Muscle of back (tissue), 13 donors: ENCODE measurements around the gene COQ8A. TPM values are rescaled to one million over a fixed set of nuclear protein-coding genes. Genes with fewer than 3 reads are reported as not detected.

Experiments
- DNase-seq, 3 donors: peaks; one replicate each; pipeline versions ENCODE4 v3.0.0 to v3.0.0-alpha.2; 2013
- long read RNA-seq, 9 donors: transcript quantifications; one replicate each; lab custom pipeline, GENCODE V29; 2026
- polyA plus RNA-seq, 10 donors: library from polyadenylated mRNA; unstranded; fragments of 120-200 nt; gene quantifications; one replicate each; pipeline ENCODE4 v1.2.1, GENCODE V29; 2013; ENCODE audit not compliant: insufficient read length in 10 of 10

COQ8A gene
- 10 to 100 TPM; 34.0 to 74.5 (median 54.9) TPM for polyA plus RNA-seq
- long read RNA-seq, donor 1, partial matches to known transcripts = 18 of 20 reads
- long read RNA-seq, donor 1, other reads (novel, unspliced or antisense) = 0 of 20 reads
- long read RNA-seq, donor 2, partial matches to known transcripts = 16 of 20 reads
- long read RNA-seq, donor 2, other reads (novel, unspliced or antisense) = 0 of 20 reads
- long read RNA-seq, donor 3 = 0 reads
- long read RNA-seq, donor 4, partial matches to known transcripts = 11 of 15 reads
- long read RNA-seq, donor 4, other reads (novel, unspliced or antisense) = 0 of 15 reads
- long read RNA-seq, donor 5, transcript COQ8A-201 (15 exons, 2,872 nt) = major isoform, 6 of 25 reads
- long read RNA-seq, donor 5, partial matches to known transcripts = 17 of 25 reads
- long read RNA-seq, donor 5, other reads (novel, unspliced or antisense) = 0 of 25 reads
- long read RNA-seq, donor 6, transcript COQ8A-201 (15 exons, 2,872 nt) = major isoform, 6 of 67 reads
- long read RNA-seq, donor 6, partial matches to known transcripts = 61 of 67 reads
- long read RNA-seq, donor 6, other reads (novel, unspliced or antisense) = 0 of 67 reads
- long read RNA-seq, donor 7, transcript COQ8A-201 (15 exons, 2,872 nt) = major isoform, 6 of 30 reads
- long read RNA-seq, donor 7, partial matches to known transcripts = 23 of 30 reads
- long read RNA-seq, donor 7, other reads (novel, unspliced or antisense) = 0 of 30 reads
- long read RNA-seq, donor 8, partial matches to known transcripts = 0 of 2 reads
- long read RNA-seq, donor 8, other reads (novel, unspliced or antisense) = 0 of 2 reads
- long read RNA-seq, donor 9, partial matches to known transcripts = 0 of 1 reads
- long read RNA-seq, donor 9, other reads (novel, unspliced or antisense) = 0 of 1 reads

DNA sequence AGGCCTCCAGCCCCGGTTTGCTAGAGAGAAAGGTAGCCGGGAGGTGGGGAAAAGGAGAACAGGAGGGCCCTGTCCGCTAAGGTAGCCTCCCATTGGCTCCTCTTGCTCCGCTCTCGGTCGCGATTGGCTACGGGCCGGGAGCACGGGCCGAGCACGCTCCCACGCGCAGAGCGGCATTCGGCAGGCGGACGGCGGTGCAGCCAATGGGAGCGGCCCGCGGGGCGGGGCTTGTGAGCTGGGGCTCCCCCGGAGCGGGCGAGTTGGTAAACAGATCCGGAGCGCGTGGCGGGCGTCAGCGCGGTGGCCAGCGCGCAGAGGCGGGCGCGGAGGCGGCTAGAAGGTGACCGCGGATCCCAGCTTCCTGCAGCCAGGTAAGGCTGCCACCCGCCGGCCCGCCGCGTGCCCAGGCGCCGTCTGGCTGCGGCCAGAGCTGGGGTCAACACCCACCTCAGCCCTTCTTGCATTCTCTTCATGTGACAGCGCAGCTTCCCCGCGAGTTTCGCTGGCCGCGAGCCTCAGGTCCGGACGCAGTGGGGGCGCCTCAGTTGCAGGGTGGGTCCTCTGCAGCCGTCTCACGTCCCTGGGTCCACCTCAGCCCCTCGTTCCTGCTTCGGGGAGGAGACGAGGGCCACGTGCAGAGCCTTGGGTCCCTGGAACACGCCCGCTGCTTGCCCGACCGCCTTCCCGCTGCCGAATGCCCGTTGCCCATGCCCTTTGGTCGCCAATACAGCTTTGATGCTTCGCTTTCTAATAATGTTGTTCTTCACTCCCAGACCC lies at the start of gene COQ8A:
Gene COQ8A (plus strand): TSS at position 266 of the 777 bp plus-strand sequence. CDS start 21,092 bp downstream, outside the sequence.
- peak; percentile 99 to 100 (median 100) for DNase-seq

DNA sequence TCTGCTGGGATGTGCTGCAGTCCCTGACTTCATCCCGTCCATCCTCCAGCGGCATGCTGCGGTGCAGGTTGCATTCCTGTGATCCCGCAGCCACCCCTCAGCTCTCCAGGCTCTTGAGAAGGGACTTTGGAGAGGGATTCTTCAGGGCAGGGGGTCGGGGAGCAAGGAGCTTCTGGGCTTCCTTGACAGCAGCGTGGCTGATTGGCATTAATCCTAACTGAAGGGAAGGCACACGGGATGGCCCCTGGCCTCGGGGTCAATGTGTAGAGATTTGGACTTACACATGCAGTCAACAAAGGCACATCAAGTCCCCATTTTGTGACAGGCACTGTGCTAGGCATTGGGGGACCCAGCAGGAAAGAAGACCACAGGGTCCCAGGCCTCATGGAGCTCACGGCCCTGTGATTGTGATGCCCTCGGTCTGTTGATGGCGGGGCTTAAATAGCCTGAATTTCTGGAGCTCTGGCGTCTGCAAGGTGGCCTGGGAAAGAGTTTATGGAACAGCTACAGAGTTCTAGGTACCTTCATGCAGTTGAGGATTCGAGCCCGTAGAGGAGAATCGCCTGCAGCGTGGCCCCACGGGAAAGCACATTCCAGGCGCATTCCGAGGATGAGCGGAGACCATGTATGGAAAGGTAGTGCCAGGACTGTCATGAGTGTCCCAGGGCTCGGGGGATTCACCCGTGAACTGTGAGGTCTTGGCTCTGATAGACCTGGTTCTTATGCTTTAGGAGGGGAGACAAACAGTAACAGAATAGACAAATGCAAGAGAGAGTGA lies 49.6 kb upstream of the COQ8A start:
- no peak for DNase-seq

DNA sequence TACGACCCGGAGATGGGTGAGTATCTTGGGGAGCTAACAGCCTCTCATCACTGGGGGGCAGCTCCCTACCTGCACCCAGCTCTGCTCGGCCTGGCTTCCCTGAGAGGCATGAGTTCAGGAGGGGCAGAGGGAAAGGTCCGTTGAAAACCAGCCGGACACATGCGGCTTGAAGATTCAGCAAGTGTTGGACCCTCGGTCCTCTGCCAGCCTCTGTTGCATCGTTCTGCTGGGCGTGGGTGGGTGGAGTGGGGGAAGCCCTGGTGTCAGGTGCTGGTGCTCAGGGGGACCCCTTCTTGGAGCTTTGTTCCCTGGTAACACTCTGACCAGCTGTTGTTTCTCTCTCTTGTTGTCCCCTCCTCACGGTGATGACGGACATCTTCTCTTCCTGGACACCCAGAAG lies 48.7 kb upstream of the COQ8A start:
- no peak for DNase-seq

DNA sequence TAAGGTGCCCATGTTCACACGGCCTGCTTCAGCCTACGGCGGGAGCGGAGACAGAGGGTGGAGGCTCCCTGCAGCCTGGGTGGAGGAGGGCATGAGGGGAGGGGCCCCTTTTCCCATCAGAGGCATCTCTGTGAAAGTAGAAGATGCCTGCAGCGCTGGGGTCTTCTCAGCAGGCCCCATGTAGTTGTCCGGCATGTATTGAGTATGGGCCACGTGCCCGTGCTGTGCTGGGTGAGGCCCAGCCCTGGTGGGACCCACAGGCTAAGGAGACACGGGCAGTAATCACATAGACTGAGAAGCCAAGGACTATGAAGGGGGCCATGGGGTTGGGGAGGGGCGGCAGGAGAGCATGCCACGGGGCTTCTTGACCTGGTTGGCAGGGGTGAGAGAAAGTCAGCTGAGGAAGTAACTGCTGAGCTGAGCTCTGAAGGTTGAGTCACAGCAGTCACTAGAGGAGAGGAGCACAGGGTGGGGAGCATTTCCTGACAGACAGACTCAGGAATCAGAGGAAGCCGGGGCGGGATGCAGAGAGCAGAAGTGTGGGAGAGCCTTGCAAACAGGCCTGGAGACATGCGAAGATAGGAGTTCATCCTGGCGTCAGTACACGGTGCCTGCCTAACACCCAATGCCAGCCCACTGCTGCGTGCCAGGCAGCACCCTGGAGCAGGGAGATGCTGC lies 48.1 kb upstream of the COQ8A start:
- no peak for DNase-seq

DNA sequence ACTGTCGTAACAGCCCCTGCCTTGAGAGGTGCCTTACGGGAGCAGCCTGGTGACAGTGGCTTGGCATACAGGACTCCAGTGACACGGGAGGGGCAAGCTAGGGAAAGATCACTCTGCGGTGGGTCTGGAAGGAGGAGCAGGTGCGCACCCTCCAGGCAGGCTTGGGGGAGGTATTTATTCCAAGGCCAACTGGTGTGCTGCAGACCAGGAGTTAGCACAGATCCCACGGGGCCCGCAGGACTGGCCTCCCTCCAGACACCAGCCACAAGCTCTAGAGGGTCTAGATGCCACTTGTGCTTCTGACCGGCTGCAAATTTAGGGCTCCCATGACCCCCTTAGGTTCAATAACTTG lies 47.6 kb upstream of the COQ8A start:
- no peak for DNase-seq

DNA sequence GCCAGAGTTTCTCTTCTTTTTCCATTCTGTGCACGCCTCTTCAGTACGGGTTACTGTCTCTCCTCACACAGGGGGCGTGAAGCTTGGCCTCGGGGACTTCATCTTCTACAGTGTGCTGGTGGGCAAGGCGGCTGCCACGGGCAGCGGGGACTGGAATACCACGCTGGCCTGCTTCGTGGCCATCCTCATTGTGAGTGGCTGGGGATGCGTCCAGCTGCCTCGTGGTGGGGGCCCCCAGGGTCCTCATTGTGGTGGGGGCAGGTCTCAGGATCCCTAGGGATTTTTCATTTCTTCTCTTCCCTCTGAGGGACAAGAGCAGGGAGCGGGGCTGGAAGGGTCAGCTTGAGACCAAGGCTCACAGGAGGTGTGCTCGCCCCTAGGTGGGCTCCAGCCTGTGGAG lies 46.2 kb upstream of the COQ8A start:
- DNase-seq = no peak

DNA sequence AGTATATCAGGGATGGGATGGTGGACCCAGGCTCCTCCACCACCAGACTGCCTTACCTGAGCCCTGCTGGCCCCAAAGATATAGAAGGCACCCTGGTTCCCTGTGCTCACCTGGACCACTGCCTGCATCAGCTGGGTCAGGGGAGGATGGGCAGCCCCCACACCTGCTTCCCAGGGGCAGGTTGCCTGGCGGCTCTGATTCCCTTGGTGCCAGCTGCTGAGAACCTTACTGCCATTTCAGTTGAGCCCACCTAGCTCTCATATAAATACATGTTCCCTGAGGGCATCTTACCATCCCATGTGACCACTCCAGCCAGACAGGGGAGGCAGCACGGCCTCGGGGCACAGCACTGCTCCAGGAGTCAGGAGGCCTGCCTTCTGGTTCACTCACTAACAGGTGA lies 45.3 kb upstream of the COQ8A start:
- no peak for DNase-seq

DNA sequence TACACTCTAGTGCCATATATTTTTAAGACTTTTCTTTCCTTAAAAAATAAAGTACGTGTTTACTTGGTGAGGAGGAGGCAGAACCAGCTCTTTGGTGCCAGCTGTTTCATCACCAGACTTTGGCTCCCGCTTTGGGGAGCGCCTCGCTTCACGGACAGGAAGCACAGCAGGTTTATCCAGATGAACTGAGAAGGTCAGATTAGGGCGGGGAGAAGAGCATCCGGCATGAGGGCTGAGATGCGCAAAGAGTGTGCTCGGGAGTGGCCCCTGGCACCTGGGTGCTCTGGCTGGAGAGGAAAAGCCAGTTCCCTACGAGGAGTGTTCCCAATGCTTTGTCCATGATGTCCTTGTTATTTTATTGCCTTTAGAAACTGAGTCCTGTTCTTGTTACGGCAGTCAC lies 44.5 kb upstream of the COQ8A start:
- DNase-seq = no peak

DNA sequence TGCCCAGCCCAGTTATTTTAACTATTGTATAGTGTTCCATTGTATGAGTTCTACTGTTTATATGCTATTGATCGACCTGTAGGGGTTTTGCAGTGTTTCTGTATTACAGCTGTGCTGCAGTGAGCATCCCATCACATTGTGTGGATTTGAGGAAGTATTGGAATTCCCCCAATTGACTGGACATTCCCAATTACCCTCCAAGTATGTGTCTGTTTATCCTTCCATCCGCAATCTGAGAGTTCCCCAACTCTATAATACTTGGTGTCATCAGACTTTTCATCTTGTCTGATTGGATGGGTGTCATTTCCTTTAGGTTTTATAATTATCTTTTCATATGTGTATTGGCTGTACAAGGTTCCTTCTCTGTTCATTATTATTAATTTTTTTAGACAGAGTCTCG lies 41.8 kb upstream of the COQ8A start:
- no peak for DNase-seq

DNA sequence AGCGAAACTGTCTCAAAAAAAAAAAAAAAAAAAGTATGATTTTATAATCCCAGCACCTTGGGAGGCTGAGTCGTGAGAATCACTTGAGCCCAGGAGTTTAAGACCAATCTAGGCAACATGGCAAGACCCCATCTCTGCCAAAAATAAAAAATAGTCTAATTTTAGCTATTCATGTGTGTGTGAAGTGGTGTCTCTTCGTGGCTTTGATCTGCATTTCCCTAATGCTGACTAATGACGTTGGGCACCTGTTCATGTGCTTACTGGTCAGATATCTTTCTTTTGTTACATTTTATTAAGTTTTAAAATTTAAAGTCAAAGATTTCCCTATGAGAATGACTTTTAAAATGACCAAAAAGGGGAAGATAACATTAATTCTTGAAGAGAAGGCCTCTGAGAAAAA lies 38.7 kb upstream of the COQ8A start:
- DNase-seq = no peak

DNA sequence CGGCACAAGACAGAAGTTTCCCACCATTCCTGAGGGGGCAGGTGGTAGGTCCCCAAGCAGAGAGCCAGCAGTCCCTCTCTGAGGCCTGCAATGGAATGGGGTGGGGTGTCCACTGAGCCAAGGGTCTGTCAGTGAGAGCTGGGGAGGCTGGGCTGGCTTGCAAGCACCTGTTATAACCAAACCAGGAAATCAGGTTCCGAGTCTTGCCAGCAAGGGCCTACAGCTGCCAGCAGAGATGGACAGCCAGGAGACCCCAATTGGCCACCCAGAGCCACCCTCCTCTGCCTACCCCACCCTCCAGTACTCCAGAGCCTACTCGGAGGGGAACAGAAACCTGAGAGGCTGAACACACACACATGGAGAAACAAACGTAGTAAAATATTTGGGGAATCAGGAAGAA lies 37.5 kb upstream of the COQ8A start:
- no peak for DNase-seq

DNA sequence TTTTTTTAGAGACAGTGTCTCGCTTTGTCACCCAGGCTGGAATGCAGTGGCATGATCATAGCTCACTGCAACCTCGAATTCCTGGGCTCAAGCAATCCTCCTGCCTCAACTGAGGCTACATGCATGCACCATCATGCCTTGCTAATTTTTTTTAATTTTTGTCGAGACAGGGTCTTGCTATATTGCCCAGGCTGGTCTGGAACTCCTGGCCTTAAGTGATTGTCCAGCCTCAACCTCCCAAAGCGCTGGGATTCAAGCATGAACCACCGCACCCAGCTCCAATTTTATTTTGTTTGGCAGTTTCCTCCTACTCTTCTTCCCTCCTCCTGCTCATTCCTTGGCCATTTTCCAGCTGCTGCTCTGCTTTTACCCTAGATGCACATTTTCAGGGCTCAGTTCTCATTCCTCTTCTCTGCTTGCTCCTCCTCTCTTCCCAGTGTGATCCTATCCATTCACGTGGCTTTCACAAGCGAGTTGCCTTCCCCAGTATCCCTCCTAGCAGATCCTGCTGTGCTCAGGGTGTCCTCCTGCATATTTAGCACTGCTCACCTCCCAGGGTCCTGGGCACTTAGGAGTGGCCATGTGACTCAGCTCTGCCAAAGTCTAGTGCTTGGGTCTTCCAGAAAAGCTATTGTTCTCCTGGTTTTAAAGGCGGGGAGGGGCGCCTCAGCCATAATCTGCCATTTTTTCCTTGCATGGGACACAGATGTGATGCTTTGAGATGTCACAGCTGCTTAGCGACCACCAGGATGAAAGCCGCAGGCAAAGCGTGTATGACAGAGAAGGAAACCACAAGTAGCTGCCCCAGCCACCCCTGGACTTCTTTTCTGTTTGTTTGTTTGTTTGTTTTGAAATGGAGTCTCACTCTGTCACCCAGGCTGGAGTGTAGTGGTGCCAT lies 36.0 kb upstream of the COQ8A start:
- DNase-seq = peak; percentile 51 to 74 (median 54)

DNA sequence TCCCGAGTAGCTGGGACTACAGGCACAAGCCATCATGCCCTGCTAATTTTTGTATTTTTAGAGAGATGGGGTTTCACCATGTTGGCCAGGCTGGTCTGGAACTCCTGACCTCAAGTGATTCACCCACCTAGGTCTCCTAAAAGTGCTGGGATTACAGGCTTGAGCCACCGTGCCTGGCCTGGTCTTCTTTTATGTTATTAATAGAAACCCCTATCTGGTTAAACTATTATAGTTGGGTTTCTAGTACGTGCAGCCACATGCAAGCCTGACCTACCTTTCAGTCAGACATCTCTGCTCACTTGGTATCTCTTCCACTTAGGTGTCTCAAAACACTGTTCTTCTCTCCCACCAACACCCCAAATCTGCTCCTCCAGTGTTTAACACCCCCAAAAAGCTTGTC lies 35.3 kb upstream of the COQ8A start:
- DNase-seq = no peak

DNA sequence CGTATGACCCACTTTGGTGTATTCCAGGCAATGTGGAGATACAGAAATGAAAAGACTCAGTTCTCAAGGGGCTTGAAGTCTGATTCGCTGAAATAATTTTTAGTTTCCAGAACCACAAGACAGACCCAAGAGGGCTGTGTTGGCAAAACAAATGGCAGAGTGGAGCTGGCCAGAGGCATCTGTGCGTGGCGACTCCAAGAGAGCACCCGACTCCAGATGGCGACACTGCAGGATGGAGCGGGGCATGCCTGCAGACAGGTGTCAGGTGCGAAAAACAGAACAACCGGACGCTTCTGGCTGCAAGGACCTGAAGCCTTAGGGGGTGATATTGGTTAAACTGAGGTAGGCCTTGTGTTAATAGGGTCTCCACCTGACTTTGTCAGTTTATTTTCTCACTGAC lies 31.7 kb upstream of the COQ8A start:
- DNase-seq = no peak

DNA sequence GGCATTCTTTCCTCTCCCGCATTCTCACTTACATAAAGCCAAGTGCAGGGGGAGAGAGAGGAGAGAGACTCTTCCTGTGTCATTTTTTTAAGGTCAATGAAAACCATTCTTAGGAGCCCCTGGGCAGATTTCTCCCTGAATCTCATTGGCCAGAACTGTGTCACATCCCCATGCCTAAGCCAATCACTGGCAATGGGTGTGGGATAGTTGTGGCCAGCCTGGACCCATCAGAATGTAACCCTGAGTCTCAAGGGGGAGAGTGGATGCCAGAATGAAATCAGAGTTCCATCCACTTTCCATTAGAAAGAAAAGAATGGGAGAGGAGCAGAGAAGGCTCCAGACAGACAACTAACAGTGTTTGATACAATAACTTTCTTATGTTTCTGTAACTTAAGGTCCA lies 31.2 kb upstream of the COQ8A start:
- DNase-seq = peak in 1 of 3 donors; percentile 8

DNA sequence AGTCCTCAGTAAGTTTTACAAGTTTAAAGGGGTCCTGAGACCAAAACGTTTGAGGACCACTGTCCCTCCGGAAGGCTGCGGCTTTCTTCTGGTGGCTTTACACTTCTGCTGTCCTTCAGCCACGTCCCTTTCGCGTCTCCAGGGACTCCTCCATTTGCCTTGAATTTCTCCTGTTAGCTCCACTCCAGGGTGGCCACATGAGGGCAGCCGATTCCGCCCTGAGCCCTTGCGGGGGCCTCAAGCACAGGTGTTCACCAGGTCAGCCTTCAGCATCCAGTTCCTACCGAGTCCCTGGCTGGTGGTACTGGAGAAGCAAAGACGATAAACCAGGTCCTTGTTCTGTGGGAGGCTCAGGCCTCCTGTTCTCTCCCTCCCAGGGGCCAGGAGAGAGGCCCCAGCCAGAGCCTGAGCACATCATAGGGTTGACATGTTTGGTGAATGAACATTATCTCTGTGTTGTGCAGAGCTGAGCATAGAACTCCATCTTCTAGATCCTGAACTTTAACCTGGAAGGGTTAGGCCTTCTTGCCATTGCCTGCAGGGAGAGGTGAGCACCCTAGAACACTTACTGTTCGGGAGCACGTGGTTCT lies 27.4 kb upstream of the COQ8A start:
- peak in 1 of 3 donors; percentile 35 for DNase-seq

DNA sequence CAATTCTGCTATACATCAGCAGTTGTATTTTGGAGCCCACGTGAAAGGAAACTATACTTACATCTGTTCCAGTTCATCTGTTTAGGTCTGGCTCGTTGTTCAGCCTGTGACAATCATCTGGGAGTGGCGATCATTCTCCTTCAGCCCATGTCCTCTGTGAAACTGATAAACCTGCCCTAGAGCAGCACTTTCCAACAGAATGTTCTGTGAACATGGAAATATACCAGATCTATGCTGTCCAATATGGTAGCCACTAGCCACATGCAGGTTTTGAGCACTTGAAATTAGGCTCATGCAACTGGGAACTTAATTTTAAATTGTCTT lies 24.5 kb upstream of the COQ8A start:
- no peak for DNase-seq

DNA sequence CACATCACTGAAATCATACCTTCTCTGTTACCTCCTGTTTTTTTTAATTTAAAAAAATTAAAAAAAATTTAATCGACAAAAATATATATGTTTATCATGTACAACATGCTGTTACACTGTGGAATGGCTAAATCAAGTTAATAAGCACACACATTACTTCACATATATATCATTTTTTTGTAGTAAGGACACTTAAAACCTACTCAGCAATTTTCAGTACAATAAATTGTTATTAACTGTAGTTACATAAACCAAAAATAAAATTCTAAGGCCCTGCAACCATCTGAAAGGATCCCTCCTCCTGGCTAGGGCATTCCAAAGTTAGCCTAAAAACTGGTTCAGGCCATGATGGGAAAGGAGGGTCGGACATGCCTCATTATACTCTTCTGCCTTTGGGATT lies 23.6 kb upstream of the COQ8A start:
- no peak for DNase-seq

DNA sequence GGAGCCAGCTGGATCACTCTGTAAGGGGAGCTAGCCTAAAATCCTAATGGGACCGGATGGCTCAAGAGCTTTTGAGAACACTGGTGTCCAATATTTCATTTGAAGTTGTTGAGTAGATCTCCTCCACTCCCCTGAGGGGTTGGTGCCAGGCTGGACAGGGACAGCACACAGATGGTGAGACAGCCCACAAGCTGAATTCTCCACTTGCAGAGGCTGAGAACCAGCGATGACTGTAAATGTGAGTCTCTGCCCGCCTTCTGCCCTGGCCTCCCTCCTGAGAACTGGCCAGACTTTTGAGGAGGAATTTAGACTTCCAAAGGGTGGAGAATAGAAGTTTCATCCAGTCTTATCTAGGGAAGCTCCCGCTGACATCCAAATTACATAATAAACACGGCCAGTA lies 20.5 kb upstream of the COQ8A start:
- DNase-seq = no peak

DNA sequence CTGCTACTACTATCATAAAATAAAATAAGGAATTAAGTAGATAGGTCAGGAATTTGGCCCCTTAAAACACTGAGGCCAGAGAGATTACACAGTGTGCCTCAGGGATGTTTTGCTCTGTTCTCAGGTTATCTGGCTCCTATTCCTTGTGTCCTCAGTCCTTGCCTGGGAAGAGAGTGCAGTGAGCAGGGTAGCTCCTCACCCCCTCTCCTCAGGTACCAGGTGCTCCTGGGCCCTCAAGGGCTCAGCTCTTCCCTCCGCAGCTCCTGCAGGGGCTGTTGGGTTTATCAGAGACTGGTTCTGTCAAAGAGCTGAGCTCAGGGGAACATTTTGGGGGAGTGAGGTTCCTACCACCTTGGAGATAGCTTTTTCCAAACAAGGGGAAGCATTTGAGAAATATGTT lies 20.1 kb upstream of the COQ8A start:
- no peak for DNase-seq
